ENCODE results near the gene RLF. TPM values are rescaled to one million over a fixed set of nuclear protein-coding genes. Genes with fewer than 3 reads are reported as not detected.

RLF gene
- polyA plus RNA-seq, 1 donor (not counting 4 experiments of a cell fraction or from before 2014, with no cell fraction given): 10.7 TPM

DNA sequence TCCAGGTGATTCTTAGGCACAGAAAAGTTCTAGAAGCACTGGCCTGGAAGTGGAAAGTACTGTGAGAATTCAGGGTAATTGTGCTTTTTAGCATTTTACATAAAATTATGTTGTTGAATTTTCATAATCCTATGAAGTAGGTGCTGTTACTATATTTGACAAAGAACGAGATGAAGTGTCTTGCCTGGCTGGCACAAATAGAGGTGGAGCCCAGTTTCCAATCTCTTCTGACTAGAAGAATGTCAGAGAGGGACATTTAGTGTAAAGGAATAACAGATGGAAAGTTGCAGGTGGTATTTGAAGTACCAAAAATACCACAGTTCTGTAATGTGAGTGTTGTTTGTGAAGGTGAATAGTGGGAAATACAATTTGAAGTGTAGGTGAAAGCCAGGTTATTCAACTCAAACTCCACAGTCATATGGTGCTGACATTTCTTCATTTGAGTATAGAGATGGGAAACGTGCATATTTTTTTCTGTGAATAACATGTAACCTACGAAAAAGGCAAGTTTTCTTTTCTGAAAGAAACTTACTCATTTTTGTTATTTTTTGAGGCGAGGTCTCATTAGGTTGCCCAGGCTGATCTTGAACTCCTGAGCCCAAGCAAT is 83.1 kb downstream of the RLF start:
- no peak for DNase-seq (ENCODE audit: low read depth, low spot score)
- H3K4me3 ChIP-seq (ENCODE audit: control insufficient read depth in 2 of 3, extremely low read depth in 1 of 3, insufficient read depth in 2 of 3, low read depth in 1 of 3, low read length in 3 of 3): no peak overlapping the region
- H3K79me2 ChIP-seq (ENCODE audit: control insufficient read depth, insufficient read depth, low read length): no peaks in the 10 kb centered on the region
- no peaks in the 10 kb centered on the region for H3K9me3 ChIP-seq (ENCODE audit: control insufficient read depth, low read depth, low read length)
- peaks cover 22% of the 10 kb centered on the region for H3K4me1 ChIP-seq (ENCODE audit: control insufficient read depth, extremely low read depth, insufficient read depth, low read length)
- dilution Hi-C loops (cut with MboI; ENCODE audit: extremely low pct_ligation_motif_present, low sequenced_read_pairs): no loop called here
- no peak overlapping the region for H3K9ac ChIP-seq (ENCODE audit: control insufficient read depth, extremely low read depth, insufficient read depth, low read length)
- no peaks in the 10 kb centered on the region for H3K9me1 ChIP-seq (ENCODE audit: control insufficient read depth, extremely low read depth, insufficient read depth, low read length)
- no peak overlapping the region for H2AFZ ChIP-seq (ENCODE audit: control insufficient read depth, low read length)
- no peaks in the 10 kb centered on the region for H4K20me1 ChIP-seq (ENCODE audit: control insufficient read depth, extremely low read depth, insufficient read depth, low read length)
- FAIRE-seq: no peak
- no peak overlapping the region for H3K4me2 ChIP-seq (ENCODE audit: control insufficient read depth, extremely low read depth, insufficient read depth, low read depth, low read length)
- H3K36me3 ChIP-seq (ENCODE audit: control insufficient read depth in 2 of 2, extremely low read depth in 1 of 2, insufficient read depth in 2 of 2, low read length in 2 of 2): no peaks in the 10 kb centered on the region
- TF ChIP-seq EZH2 (IDR thresholded peaks at IDR 0.05; ENCODE audit: low read length): no peak
- TF ChIP-seq, protein P1, sequence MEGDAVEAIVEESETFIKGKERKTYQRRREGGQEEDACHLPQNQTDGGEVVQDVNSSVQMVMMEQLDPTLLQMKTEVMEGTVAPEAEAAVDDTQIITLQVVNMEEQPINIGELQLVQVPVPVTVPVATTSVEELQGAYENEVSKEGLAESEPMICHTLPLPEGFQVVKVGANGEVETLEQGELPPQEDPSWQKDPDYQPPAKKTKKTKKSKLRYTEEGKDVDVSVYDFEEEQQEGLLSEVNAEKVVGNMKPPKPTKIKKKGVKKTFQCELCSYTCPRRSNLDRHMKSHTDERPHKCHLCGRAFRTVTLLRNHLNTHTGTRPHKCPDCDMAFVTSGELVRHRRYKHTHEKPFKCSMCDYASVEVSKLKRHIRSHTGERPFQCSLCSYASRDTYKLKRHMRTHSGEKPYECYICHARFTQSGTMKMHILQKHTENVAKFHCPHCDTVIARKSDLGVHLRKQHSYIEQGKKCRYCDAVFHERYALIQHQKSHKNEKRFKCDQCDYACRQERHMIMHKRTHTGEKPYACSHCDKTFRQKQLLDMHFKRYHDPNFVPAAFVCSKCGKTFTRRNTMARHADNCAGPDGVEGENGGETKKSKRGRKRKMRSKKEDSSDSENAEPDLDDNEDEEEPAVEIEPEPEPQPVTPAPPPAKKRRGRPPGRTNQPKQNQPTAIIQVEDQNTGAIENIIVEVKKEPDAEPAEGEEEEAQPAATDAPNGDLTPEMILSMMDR (optimal IDR thresholded peaks at IDR 0.05 in 1 of 3, IDR thresholded peaks at IDR 0.05 in 1 of 3, conservative IDR thresholded peaks at IDR 0.05 in 1 of 3; ENCODE audit: extremely low read depth in 1 of 3, insufficient read depth in 2 of 3, low read length in 3 of 3): no peak
- H3K27ac ChIP-seq (ENCODE audit: control insufficient read depth, insufficient read depth, low read length): no peak overlapping the region
- no peaks in the 10 kb centered on the region for H3K27me3 ChIP-seq (ENCODE audit: control insufficient read depth, extremely low read depth, insufficient read depth, low read length)

DNA sequence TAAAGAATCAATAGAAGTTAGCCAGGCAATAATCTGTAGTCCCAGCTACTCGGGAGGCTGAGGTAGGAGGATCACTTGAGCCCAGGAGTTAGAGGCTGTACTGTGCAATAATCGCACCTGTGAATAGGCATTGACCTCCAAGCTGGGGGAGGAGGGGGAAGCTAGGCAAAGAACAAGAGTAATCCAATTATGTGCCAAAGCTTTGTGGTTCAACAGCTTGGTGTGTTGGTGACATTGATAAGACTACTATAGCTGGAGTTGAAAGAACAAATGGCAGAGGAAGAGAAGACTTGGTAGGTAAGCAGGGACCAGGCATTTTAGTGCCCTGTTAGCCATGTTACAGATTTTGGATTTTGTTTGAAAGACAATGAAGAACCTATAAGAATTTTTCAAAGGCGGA is 84.5 kb downstream of the RLF start:
- no peaks in the 10 kb centered on the region for H3K79me2 ChIP-seq (ENCODE audit: control insufficient read depth, insufficient read depth, low read length)
- H3K36me3 ChIP-seq (ENCODE audit: control insufficient read depth in 2 of 2, extremely low read depth in 1 of 2, insufficient read depth in 2 of 2, low read length in 2 of 2): no peaks in the 10 kb centered on the region
- H3K9me1 ChIP-seq (ENCODE audit: control insufficient read depth, extremely low read depth, insufficient read depth, low read length): no peaks in the 10 kb centered on the region
- no peaks in the 10 kb centered on the region for H4K20me1 ChIP-seq (ENCODE audit: control insufficient read depth, extremely low read depth, insufficient read depth, low read length)
- H3K27me3 ChIP-seq (ENCODE audit: control insufficient read depth, extremely low read depth, insufficient read depth, low read length): no peaks in the 10 kb centered on the region
- H3K4me2 ChIP-seq (ENCODE audit: control insufficient read depth, extremely low read depth, insufficient read depth, low read depth, low read length): no peak overlapping the region
- DNase-seq (ENCODE audit: low read depth, low spot score) (no peak), FAIRE-seq (no peak)
- no peak overlapping the region for H2AFZ ChIP-seq (ENCODE audit: control insufficient read depth, low read length)
- peaks cover 22% of the 10 kb centered on the region for H3K4me1 ChIP-seq (ENCODE audit: control insufficient read depth, extremely low read depth, insufficient read depth, low read length)
- no peak overlapping the region for H3K4me3 ChIP-seq (ENCODE audit: control insufficient read depth in 2 of 3, extremely low read depth in 1 of 3, insufficient read depth in 2 of 3, low read depth in 1 of 3, low read length in 3 of 3)
- no peaks in the 10 kb centered on the region for H3K9me3 ChIP-seq (ENCODE audit: control insufficient read depth, low read depth, low read length)
- no peak for TF ChIP-seq EZH2 (IDR thresholded peaks at IDR 0.05; ENCODE audit: low read length)
- TF ChIP-seq, protein P1 (optimal IDR thresholded peaks at IDR 0.05 in 1 of 3, IDR thresholded peaks at IDR 0.05 in 1 of 3, conservative IDR thresholded peaks at IDR 0.05 in 1 of 3; ENCODE audit: extremely low read depth in 1 of 3, insufficient read depth in 2 of 3, low read length in 3 of 3): no peak
- H3K9ac ChIP-seq (ENCODE audit: control insufficient read depth, extremely low read depth, insufficient read depth, low read length): no peak overlapping the region
- dilution Hi-C loops (cut with MboI; ENCODE audit: extremely low pct_ligation_motif_present, low sequenced_read_pairs): no loop called here
- no peak overlapping the region for H3K27ac ChIP-seq (ENCODE audit: control insufficient read depth, insufficient read depth, low read length)
